GM21423 (cell line): Measurements from ENCODE around the gene MEGF6.
A peak's percentile ranks its signal among the peaks of the same experiment; 100 is the strongest.
"Not testable (repeated sequence)": the region's sequence is repeated elsewhere in the genome, so short reads cannot be mapped to it uniquely, and the experiment has no call there.

Source experiments
- ATAC-seq: cut with Tn5 transposase; IDR thresholded peaks from one replicate; pipeline ENCODE4 v1.9.1; 2021; ENCODE audit warnings: mild to moderate bottlenecking, moderate library complexity; ENCODE audit not compliant: unreplicated experiment

MEGF6 gene

DNA sequence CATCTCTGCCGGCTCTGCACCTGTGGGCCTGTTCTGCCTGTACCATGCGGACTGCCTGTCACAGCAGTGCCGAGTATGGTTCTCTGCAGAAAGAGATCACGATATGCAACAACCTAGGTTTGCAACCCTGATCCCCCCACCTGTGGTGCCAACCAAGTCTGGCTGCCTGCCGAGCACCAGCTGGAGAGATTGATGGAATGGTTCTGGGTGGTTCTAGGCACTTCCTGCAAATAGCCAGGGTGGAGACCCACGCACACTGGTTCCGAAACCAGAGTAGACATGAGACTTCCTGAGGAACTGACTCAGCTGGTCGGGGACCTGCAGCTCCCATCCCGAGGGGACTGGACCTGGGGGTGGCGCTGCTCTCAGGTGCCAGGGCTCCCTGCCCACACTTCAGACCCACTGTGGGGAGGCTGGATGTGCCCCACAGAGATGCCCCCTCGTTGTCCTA lies 18.9 kb upstream of the MEGF6 start:
- ATAC-seq, result no peak

DNA sequence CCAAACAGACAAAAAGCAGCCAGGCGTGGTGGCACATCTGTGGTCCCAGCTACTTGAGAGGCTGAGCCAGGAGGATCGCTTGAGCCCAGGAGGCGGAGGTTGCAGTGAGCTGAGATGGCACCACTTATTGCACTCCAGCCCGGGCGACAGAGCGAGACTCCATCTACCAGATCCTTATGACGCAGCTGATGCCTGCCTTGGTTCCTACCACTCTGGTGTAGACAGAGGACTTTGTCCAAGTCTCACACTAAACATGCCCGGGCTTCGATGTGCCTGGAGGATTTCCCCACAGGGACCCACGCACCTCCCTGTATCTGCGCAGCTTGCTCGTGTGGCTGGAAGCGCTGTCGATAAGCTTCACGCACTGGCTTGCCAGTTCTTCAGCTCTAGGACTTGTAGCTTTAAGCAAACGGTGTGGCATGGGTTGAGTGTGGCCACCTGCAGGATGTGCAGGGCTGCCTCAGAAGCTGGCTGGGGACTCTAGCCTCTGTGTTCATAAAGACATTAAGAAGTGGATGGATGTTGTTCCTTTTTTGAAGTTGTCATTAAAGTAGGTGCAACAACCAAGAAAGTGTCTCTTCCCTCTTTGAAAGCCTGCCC lies 18.4 kb upstream of the MEGF6 start:
- no peak for ATAC-seq

DNA sequence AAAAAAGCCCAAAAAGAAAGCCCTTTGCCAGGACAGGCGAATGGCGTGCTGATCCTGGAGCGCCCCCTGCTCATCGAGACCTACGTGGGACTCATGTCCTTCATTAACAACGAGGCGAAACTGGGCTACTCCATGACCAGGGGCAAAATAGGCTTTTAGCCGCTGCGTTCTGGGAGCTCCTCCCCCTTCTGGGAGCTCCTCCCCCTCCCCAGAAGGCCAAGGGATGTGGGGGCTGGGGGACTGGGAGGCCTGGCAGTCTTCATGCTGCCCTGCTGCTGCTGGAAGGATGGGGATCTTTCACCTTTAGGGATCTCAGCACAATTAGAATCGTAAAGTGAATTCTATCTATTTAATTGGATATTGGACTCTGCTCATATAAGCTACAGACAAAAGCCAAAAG lies 17.1 kb upstream of the MEGF6 start:
- ATAC-seq, result no peak

GRCh38 chr1:3627515-3628253 lies 16.4 kb upstream of the MEGF6 start:
- ATAC-seq, result no peak

GRCh38 chr1:3626025-3626424 lies 14.7 kb upstream of the MEGF6 start:
- no peak for ATAC-seq

- ATAC-seq, result peak; percentile 8
These were observed 14.0 kb upstream of the MEGF6 start for GRCh38 chr1:3625151-3625907.

- ATAC-seq, result peak; percentile 93
These were observed 13.2 kb upstream of the MEGF6 start, which contains the start of gene TPRG1L for GRCh38 chr1:3624200-3625136. Gene TPRG1L, plus strand, starts transcription at chr1:3625015. Its CDS starts 58 bp downstream, at chr1:3625073.

DNA sequence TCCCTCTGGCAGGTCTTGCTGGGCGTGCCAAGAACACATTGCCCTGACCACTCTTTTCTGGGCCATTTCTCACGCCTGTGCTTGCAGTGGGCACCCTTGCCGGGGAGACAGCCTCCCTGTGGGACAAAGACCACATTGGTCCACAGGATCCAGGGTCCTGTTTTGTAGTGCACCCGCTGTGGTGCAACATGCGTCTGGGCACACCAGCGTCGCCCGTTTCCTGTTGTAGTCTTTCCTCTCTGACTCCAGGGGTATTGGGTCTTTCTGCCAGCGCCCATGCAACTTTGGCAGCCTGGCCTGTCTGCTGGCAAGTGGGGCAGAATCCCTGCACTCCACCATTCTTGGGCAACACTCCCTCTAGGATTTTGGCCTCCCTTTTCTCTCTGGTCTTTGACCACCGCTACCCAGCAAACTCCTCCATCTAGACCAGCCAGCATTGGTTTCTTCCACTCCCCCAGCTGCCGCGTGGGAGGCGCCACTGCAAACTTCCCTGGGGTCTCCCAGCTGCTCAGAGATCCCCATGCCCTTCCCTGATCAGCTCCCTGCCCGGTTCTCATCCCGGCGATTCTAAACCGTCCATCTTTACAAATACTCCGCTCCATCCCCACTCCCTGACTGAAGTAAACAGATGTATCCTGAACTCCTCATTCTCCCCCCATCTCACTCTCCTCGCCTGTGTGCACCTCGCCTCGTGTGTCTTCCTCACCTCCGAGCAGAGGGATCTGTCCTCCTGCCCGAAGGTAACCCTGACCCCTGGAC lies 12.3 kb upstream of the MEGF6 start:
- no peak for ATAC-seq

DNA sequence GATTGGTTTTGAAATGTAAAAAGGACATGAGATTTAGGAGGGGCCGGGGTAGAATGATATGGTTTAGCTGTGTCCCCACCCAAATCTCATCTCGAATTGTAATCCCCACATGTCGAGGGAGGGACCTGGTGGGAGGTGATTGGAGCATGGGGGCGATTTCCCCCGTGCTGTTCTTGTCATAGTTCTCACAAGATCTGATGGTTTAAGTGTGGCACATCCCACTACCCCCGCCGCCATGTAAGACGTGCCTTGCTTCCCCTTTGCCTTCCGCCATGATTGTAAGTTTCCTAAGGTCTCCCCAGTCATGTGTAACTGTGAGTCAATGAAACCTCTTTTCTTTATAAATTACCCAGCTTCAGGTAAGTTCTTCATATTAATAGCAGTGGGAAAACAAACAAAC lies 10.8 kb upstream of the MEGF6 start:
- not testable (repeated sequence) for ATAC-seq

DNA sequence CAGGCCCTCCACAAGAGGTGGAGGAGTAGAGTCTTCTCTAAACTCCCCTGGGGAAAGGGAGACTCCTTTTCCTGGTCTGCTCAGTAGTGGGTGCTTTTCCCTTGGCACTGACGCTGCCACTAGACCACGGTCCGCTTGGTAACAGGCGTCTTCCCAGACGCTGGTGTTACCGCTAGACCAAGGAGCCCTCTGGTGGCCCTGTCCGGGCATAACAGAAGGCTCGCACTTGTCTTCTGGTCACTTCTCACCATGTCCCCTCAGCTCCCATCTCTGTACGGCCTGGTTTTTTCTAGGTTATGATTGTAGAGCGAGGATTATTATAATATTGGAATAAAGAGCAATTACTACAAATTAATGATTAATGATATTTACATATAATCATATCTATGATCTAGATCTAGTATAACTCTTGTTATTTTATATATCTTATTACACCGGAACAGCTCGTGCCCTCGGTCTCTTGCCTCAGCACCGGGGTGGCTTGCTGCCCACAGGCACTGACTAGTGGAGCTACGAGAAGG lies 9.9 kb upstream of the MEGF6 start:
- not testable (repeated sequence) for ATAC-seq

- no peak for ATAC-seq
These were observed 9.4 kb upstream of the MEGF6 start for GRCh38 chr1:3620708-3621107.

GRCh38 chr1:3618881-3619671 lies 7.8 kb upstream of the MEGF6 start:
- ATAC-seq, result no peak

GRCh38 chr1:3618531-3618880 lies 7.2 kb upstream of the MEGF6 start:
- no peak for ATAC-seq

DNA sequence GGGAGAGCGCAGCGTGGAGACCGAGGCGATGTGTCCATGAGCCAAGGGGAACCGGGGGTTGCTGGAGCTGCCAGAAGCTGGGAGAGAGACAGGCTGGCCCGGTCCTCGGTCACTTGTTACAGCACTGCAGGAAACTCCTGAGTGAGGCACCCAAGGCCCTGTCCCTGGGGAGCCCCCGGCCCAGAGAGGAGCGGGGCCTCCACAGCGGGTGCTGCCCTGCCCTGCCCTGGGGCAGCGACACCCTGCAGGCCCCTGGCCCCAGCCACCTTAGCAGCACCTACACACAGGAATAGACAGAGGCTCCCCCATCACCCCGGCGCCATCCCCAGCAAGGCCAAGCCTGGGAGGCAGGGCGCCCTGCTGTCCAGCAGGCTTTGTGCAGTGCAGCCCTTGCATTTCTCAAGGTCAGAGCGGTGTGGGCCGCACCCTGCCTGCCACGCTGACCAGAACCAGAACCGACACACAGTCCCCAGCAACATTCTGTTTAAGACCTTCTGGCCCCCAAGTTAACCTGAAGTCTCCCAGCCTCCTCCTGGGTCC lies 6.6 kb upstream of the MEGF6 start:
- ATAC-seq, result no peak

GRCh38 chr1:3616861-3617260 lies 5.6 kb upstream of the MEGF6 start:
- ATAC-seq, result no peak

- no peak for ATAC-seq
These were observed 3.7 kb upstream of the MEGF6 start for GRCh38 chr1:3614755-3615742.

DNA sequence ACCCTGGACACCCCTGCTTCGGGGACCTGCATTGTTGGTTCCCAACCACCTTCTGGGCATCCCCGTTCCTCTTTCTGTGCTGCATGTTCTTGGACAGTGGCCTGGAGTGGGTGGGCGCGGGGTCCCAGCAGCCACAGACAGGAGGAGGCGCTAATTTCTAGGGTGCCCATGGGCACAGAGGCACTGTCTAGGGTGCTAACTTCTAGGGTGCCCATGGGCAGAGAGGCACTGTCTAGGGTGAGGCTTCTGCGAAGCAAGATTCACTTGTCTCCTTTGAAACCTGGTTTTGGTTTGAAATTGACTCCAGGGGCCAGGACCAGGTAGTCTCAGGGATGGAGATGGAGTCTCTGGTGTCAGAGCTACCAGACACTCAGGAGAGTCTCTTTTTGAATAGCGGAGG lies 815 bp upstream of the MEGF6 start:
- no peak for ATAC-seq
